ENCODE data around the gene CCNL2. TPM values are rescaled to one million over a fixed set of nuclear protein-coding genes. Genes with fewer than 3 reads are reported as not detected.
"Not testable (repeated sequence)": the region's sequence is repeated elsewhere in the genome, so short reads cannot be mapped to it uniquely, and the experiment has no call there.

Gene CCNL2
- total RNA-seq, 4 donors from 2014 or later: 167 to 307 (median 215) TPM

DNA sequence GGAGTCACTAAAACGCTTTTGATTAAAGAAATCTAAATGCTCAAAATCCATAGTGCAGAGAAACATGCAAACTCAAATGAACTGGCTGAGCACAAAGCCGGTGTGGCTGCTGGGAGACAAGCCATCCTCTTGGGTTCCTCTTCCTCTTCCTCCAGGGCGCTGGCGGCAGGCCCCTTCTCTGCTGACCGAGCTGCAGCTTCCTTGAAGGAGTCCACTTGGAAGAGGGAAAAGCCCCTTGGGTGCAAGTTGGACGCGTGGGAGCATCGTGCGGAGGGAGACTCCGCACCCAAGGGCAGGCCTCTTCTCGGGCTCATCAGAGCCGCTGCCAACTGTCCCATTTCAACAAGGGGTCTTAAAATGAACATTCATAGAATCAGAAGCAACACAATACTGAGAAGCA, 7.9 kb downstream of the CCNL2 start:
- Histone ChIP-seq H3K27me3 (no peaks in the 10 kb centered on the region), H3K4me1 (no peaks in the 10 kb centered on the region), H3K36me3 (peaks cover 90 to 94% of the 10 kb centered on the region in 2 donors), H3K4me3 (replicated peaks in 1 of 3) (no peak overlapping the region), H3K27ac (no peak overlapping the region), H3K9me3 (no peaks in the 10 kb centered on the region)
- DNase-seq: no peak
- WGBS, 2 donors: 86 to 89% methylated on average over 12 of the region's 12 CpGs
- no peak for TF ChIP-seq POLR2A (IDR thresholded peaks at IDR 0.05)
- TF ChIP-seq, protein P1, sequence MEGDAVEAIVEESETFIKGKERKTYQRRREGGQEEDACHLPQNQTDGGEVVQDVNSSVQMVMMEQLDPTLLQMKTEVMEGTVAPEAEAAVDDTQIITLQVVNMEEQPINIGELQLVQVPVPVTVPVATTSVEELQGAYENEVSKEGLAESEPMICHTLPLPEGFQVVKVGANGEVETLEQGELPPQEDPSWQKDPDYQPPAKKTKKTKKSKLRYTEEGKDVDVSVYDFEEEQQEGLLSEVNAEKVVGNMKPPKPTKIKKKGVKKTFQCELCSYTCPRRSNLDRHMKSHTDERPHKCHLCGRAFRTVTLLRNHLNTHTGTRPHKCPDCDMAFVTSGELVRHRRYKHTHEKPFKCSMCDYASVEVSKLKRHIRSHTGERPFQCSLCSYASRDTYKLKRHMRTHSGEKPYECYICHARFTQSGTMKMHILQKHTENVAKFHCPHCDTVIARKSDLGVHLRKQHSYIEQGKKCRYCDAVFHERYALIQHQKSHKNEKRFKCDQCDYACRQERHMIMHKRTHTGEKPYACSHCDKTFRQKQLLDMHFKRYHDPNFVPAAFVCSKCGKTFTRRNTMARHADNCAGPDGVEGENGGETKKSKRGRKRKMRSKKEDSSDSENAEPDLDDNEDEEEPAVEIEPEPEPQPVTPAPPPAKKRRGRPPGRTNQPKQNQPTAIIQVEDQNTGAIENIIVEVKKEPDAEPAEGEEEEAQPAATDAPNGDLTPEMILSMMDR (IDR thresholded peaks at IDR 0.05): no peak
- intact Hi-C loops (cut with DNase I): no loop called here

- H3K9me3 ChIP-seq: no peaks in the 10 kb centered on the region
- no peak overlapping the region for H3K27ac ChIP-seq
- no peaks in the 10 kb centered on the region for H3K4me1 ChIP-seq
- TF ChIP-seq, protein P1 (IDR thresholded peaks at IDR 0.05): no peak
- no peak for TF ChIP-seq POLR2A (IDR thresholded peaks at IDR 0.05)
- H3K27me3 ChIP-seq: no peaks in the 10 kb centered on the region
- intact Hi-C loops (cut with DNase I): no loop called here
- 87 to 89% methylated on average over 12 of the region's 12 CpGs for WGBS, 2 donors
- DNase-seq: no peak
- H3K4me3 ChIP-seq (replicated peaks in 1 of 3): no peak overlapping the region
- H3K36me3 ChIP-seq: peaks cover 96% of the 10 kb centered on the region in 2 donors
Observed at GRCh38 chr1:1390675-1391074, 8.5 kb downstream of the CCNL2 start.

- Histone ChIP-seq H3K4me3 (replicated peaks in 1 of 3) (no peak overlapping the region), H3K9me3 (no peaks in the 10 kb centered on the region), H3K27ac (no peak overlapping the region), H3K36me3 (peaks cover 74 to 75% of the 10 kb centered on the region in 2 donors), H3K4me1 (no peaks in the 10 kb centered on the region), H3K27me3 (no peaks in the 10 kb centered on the region)
- 97 to 98% methylated on average over 16 of the region's 16 CpGs for WGBS, 2 donors
- intact Hi-C loops (cut with DNase I): no loop called here
- DNase-seq: no peak
- TF ChIP-seq POLR2A (IDR thresholded peaks at IDR 0.05): no peak
- TF ChIP-seq, protein P1 (IDR thresholded peaks at IDR 0.05): no peak
Observed at GRCh38 chr1:1388078-1388472, 11.1 kb downstream of the CCNL2 start.

DNA sequence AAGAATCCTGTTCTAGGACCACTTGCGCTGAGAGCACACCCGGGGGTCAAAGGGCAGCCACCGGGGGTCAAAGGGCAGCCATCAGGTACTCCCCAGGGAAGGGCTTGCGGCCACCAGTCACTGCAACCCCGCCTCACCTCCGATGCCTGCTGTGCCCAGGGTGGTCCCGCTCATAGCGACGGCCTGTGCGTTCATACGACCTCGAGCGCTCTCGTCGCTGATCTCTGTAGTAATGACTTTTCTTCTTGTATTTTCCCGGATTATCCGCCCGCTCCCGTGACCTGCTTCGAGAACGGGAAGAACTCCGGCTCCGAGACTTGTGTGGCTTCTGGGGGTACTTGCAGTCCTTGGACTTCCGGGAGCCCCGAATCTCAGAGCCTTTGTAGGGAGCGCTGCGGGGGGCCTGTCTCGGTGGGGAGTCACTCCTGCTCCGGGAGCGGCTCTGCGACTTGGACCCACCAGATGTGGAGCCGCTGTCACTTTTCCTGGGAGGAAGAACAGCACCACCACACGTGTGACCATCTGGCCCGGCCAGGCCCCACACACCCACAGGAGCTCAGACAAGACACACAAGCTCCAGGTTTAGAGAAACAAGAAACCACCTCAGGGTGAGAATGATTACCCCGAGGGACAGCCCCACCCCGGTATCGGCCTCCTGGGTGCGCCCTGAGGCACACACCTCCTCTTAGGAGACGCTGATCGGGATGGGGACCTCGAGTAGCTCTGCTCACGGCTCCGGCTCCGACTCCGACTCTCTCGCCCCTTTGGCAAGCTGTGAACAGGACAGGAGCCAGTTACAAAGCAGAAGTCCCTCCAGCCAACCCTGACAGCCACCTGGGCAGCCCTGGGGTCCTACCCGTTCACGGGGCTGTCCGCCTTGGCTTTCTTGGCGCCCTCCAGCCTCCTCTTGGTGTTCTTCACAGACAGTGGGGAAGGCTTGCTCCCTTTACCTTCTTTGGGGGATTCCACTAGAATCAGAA, 11.7 kb downstream of the CCNL2 start:
- 96 to 98% methylated on average over 32 to 50 of the region's 50 CpGs for WGBS, 2 donors
- Histone ChIP-seq H3K4me3 (replicated peaks in 1 of 3) (no peak overlapping the region), H3K27me3 (no peaks in the 10 kb centered on the region), H3K27ac (no peak overlapping the region), H3K36me3 (peaks cover 67 to 68% of the 10 kb centered on the region in 2 donors), H3K9me3 (no peaks in the 10 kb centered on the region), H3K4me1 (no peaks in the 10 kb centered on the region)
- TF ChIP-seq, protein P1 (IDR thresholded peaks at IDR 0.05): no peak
- TF ChIP-seq POLR2A (IDR thresholded peaks at IDR 0.05): no peak
- intact Hi-C loops (cut with DNase I): no loop called here
- no peak for DNase-seq

DNA sequence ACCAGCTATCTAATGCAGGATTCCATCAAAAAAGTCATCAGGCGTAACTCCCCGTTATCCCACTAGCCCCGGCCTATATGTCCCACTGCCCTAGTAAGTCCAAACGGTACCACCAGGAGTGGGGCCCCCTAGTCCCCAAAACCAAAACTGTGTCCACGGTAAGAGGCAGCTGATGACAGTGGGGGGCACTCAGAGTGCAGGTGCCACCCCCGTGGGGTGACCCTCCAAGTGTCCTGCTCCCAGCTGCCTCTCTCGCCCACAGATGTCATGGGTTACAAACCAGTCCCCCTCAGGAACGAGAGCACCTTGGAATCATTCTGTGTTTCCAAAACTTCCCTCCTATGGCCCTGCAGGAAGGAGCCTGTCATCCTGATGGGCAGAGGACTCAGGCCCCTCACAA, 13.2 kb downstream of the CCNL2 start:
- Histone ChIP-seq H3K9me3 (no peaks in the 10 kb centered on the region), H3K4me1 (no peaks in the 10 kb centered on the region), H3K4me3 (replicated peaks in 1 of 3) (no peak overlapping the region), H3K27me3 (no peaks in the 10 kb centered on the region), H3K36me3 (peaks cover 52 to 54% of the 10 kb centered on the region in 2 donors), H3K27ac (no peak overlapping the region)
- 92 to 97% methylated on average over 7 to 8 of the region's 8 CpGs for WGBS, 2 donors
- TF ChIP-seq, protein P1 (IDR thresholded peaks at IDR 0.05): no peak
- no peak for TF ChIP-seq POLR2A (IDR thresholded peaks at IDR 0.05)
- intact Hi-C loops (cut with DNase I): no loop called here
- no peak for DNase-seq

DNA sequence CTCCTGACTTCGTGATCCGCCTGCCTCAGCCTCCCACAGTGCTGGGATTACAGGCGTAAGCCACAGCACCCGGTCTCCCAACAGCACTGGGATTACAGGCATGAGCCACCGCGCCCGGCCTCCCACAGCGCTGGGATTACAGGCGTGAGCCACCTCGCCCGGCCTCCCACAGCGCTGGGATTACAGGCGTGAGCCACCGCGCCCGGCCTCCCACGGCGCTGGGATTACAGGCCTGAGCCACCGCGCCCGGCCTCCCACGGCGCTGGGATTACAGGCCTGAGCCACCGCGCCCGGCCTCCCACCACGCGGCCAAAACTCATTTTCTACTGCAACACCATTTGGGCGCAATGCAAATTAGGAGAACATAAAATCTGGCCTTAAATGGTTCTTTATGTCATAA, 13.8 kb downstream of the CCNL2 start:
- H3K4me3 ChIP-seq (replicated peaks in 1 of 3); H3K27ac ChIP-seq; H3K4me1 ChIP-seq; H3K9me3 ChIP-seq; intact Hi-C loops (cut with DNase I); H3K27me3 ChIP-seq; DNase-seq: not testable (repeated sequence)
- H3K36me3 ChIP-seq: peaks cover 46 to 48% of the 10 kb centered on the region in 2 donors
- WGBS, 2 donors: 94 to 95% methylated on average over 28 to 29 of the region's 29 CpGs
